Left hindlimb (tissue), 1 donor: ENCODE measurements around the gene KCND2.
"Not testable (repeated sequence)": the region's sequence is repeated elsewhere in the genome, so short reads cannot be mapped to it uniquely, and the experiment has no call there.

Experiments used
- DNase-seq: peaks from one replicate; pipeline ENCODE4 v3.0.0-alpha.2; 2018

The KCND2 gene

GRCh38 chr7:120775755-120776154 lies 502.8 kb downstream of the KCND2 start:
- no peak for DNase-seq

GRCh38 chr7:120779078-120779477 lies 506.1 kb downstream of the KCND2 start:
- not testable (repeated sequence) for DNase-seq

- DNase-seq: not testable (repeated sequence)
These were observed 507.5 kb downstream of the KCND2 start for GRCh38 chr7:120780451-120780850.

- no peak for DNase-seq
These were observed 508.0 kb downstream of the KCND2 start for GRCh38 chr7:120780938-120781337.

- not testable (repeated sequence) for DNase-seq
These were observed 508.9 kb downstream of the KCND2 start for GRCh38 chr7:120781924-120782323.

GRCh38 chr7:120783273-120783672 lies 510.3 kb downstream of the KCND2 start:
- DNase-seq: no peak

GRCh38 chr7:120783721-120784120 lies 510.7 kb downstream of the KCND2 start:
- no peak for DNase-seq

GRCh38 chr7:120785095-120785494 lies 512.1 kb downstream of the KCND2 start:
- DNase-seq: no peak

GRCh38 chr7:120792091-120792860 lies 519.3 kb downstream of the KCND2 start:
- DNase-seq: peak; percentile 67

GRCh38 chr7:120792861-120793130 lies 519.8 kb downstream of the KCND2 start:
- no peak for DNase-seq

GRCh38 chr7:120793213-120793936 lies 520.4 kb downstream of the KCND2 start:
- DNase-seq: no peak

- DNase-seq: no peak
These were observed 521.2 kb downstream of the KCND2 start for GRCh38 chr7:120794106-120794729.

GRCh38 chr7:120797026-120797645 lies 524.2 kb downstream of the KCND2 start:
- DNase-seq: no peak

GRCh38 chr7:120799147-120799546 lies 526.2 kb downstream of the KCND2 start:
- DNase-seq: no peak
